Astrocyte (in vitro differentiated cells and primary cell): Measurements from ENCODE around the gene RASGRF1.

Source experiments
- CTCF ChIP-seq: IDR thresholded peaks from 2 replicates; pipeline ENCODE4 v1.5.1; 2011; ENCODE audit warnings: low read depth, mild to moderate bottlenecking, inconsistent platforms, low read length, moderate library complexity; ENCODE audit not compliant: insufficient read depth
- EZH2 ChIP-seq: IDR thresholded peaks from 2 replicates; pipeline ENCODE4 v1.6.1; 2012; ENCODE audit warnings: mild to moderate bottlenecking, low read length, inconsistent platforms; ENCODE audit not compliant: insufficient read depth

- TF ChIP-seq CTCF (no peak), EZH2 (no peak)
Measured at GRCh38 chr15:78997981-78998499, 92.5 kb downstream of the RASGRF1 start.
